Suppressor macrophage treated with lipopolysaccharide for 4 hours (primary cell): ENCODE measurements around the gene IRS1.

Source experiments
- DNase-seq: peaks from one replicate; pipeline ENCODE4 v3.0.0-alpha.2; 2020

Gene IRS1

DNA sequence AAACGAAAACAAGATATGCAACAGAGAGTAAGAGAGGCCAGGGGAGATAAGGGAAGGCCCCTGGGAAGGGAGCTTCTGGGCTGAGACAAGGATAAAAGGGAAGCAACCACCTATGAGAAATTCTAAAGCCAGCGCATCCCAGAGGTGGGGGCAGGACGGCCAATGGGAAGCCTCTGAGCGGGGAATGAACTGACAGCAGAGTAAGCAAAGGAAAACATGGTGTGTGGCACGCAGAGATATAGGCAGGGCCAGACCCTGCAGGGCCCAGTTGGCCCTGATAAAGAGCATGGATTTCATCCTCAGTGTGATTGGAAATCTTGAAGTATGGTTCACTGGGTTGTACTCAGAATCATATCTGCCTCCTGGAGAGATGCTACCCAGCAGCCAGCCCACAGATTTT is 78.7 kb downstream of the IRS1 start:
- DNase-seq: no peak

GRCh38 chr2:226717719-226718118 is 81.9 kb downstream of the IRS1 start:
- no peak for DNase-seq

GRCh38 chr2:226716126-226716525 is 83.5 kb downstream of the IRS1 start:
- peak; percentile 6 for DNase-seq

DNA sequence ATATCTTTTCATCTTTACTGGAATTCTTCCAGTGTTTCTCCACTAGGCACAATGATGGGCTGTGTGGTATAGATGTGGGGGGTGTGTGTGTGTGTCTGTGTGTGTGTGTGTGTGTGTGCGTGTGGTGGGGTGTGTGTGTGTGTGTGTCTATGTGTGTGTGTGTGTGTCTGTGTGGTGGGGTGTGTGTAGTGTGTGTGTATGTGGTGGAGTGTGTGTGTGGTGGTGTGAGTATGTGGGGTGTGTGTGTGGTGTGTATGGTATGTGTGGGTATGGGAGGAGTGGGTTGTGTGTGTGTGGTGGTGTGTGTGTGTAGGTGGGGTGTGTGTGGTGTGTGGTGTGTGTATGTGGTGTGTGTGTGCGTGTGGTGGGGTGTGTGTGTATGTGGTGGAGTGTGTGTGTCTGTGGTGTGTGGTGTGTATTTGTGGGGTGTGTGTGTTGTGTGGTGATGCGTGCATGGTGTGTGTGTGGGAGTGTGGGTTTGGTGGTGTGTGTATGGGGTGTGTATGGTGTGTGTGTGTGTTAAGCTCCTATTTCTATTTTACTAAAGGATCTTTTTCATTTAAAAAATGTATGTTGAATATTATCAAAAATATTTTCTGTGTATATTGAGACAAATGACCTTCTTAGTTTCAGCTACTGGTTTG is 84.2 kb downstream of the IRS1 start:
- no peak for DNase-seq

- no peak for DNase-seq
Observed at GRCh38 chr2:226712941-226713340, 86.7 kb downstream of the IRS1 start.

DNA sequence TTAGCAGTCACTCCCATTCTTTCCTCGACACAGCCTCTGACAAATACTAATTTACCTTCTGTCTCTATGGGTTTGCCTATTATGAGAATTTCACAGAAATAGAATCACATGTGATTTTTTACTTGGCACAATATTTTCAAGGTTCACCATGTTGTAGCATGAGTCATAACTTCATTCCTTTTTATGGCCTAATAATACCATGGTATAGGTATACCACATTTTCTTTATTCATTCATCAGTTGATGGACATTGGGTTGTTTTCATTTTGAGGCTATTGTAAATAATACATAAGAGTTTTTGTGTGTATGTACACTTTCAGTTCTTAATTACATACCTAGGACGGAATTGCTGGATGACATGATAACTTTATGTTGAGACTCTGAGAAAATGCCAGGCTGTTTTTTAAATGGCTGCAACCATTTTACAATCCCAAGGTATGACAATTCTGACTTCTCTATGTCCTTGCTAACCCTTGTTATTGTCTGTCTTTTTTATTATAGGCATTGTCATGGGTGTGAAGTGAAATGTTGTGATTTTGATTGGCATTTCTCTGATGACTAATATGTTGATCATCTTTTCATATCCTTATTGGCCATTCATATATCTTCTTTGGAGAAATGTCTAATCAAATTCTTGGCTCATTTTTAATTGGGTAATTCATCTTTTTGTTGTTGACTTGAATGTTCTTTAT is 87.9 kb downstream of the IRS1 start:
- DNase-seq: no peak

DNA sequence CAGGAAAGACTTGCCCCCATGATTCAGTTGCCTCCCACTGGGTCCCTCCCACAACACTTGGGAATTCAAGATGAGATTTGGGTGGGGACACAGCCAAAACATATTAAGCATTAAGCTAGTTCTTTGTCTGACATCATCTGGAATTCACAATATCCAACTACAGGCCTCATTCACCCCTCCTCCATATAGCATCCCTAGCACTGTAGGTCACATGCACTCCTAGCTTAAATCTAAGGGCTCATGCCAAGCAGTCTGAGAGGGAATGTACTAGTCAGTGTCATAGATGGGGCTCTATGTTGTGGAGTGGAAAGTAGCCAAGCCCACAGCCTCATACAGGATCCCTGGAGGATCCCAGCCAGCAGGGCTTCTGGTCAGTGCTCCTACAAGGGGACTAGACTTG is 92.1 kb downstream of the IRS1 start:
- no peak for DNase-seq

- no peak for DNase-seq
Observed at GRCh38 chr2:226705965-226706364, 93.7 kb downstream of the IRS1 start.

GRCh38 chr2:226705133-226705886 is 94.3 kb downstream of the IRS1 start:
- DNase-seq: no peak

GRCh38 chr2:226703514-226703913 is 96.1 kb downstream of the IRS1 start:
- no peak for DNase-seq

- no peak for DNase-seq
Observed at GRCh38 chr2:226702376-226702775, 97.2 kb downstream of the IRS1 start.

DNA sequence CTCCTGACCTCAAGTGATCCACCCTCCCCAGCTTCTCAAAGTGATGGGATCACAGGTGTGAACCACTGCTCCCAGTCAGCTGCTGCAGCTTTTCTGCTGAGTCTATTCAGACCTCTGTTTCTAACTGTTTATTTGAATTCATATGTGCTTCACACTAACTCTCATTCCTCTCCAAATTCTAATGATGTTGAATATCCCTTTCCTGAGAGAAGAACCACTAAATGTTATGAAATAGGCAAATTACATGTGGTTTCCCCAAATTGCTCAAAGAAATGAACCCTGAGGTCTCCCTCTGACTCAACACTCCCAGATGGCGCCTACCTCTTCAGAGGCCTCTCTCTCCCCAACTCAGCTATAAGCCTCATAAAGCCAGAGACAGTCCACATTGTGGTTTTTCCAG is 98.6 kb downstream of the IRS1 start:
- DNase-seq: peak; percentile 25

GRCh38 chr2:226699321-226699720 is 100.3 kb downstream of the IRS1 start:
- no peak for DNase-seq

DNA sequence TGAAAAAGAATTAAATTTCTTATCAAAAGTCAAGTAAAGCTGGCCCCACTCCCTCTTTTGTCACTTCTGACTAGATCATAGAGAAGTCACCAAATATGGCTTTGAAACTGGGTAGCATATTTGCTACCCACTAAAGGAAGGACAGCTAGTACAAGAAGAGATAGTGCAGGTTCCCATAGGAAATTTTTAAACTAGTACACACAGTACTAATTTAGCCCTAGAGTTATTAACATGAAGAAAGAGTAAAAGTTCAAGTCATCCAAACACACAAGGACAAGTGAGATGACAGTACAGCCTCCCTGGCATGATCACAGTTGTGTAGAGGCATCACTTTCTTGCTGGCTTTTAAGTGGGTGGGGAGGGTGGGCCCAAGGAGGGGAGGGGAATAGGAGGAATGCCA is 100.9 kb downstream of the IRS1 start:
- no peak for DNase-seq

GRCh38 chr2:226694586-226695284 is 104.9 kb downstream of the IRS1 start:
- DNase-seq: no peak

- DNase-seq: no peak
Observed at GRCh38 chr2:226694149-226694548, 105.5 kb downstream of the IRS1 start.

- no peak for DNase-seq
Observed at GRCh38 chr2:226693521-226693920, 106.1 kb downstream of the IRS1 start.

- DNase-seq: no peak
Observed at GRCh38 chr2:226692521-226693126, 107.0 kb downstream of the IRS1 start.

GRCh38 chr2:226691255-226691654 is 108.4 kb downstream of the IRS1 start:
- DNase-seq: no peak

DNA sequence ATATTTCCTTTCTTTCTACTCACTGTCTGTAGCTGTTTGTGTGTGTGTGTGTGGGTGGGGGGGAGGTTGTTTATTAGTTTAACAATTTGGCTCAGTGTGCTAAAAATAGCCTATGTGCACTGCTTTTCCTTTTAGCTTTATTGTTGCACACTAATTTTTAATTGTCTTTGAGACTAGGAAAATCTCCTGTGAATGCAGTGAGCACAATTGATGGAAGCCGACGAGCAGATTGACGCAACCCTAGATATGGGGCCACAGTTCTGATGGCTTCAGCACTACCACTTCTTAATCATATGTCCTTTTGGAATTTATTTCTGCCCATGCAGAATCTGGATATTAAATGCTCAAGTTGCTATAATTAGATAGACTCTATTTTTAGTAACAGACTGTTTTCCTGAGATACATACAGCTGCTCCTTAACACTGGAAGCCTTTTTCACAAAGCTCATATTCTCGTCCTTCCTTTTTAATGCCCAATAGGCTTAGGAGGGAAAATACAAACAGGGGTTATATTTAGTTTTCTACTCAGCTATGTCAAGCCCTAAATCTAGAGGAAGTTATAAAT is 109.1 kb downstream of the IRS1 start:
- DNase-seq: no peak

- DNase-seq: no peak
Observed at GRCh38 chr2:226687641-226688253, 111.9 kb downstream of the IRS1 start.

DNA sequence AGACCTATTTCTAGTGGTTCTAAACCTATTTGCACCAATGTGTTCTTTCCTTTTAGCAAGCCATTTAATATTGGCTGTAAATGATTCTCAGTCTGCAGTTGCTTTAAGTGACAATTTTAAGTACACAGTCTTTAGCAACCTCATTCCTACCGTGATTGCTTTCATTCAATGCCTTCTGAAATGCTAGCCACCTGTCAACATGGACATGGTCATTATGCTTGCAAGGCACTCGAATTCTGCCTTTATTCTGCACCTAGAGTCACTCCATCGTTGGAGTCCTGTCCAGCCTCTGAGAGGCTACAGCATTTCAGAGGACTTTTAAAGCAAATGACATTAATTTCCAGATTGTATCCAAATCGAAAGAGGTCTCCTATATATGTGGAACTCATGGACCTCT is 115.1 kb downstream of the IRS1 start:
- no peak for DNase-seq
